B cell (primary cell): Measurements from ENCODE around the gene JARID2.

ENCODE experiments used
- CTCF ChIP-seq: fragments of 200-600 bp; IDR thresholded peaks from one replicate; pipeline ENCODE4 v1.8.0; 2022; ENCODE audit warnings: antibody characterized with exemption, mild to moderate bottlenecking
- EZH2 ChIP-seq: IDR thresholded peaks from 2 replicates; pipeline ENCODE4 v1.6.1; 2012; ENCODE audit warnings: borderline replicate concordance, low read depth, mild to moderate bottlenecking, moderate library complexity, low read length; ENCODE audit not compliant: insufficient read depth, poor library complexity, severe bottlenecking

DNA sequence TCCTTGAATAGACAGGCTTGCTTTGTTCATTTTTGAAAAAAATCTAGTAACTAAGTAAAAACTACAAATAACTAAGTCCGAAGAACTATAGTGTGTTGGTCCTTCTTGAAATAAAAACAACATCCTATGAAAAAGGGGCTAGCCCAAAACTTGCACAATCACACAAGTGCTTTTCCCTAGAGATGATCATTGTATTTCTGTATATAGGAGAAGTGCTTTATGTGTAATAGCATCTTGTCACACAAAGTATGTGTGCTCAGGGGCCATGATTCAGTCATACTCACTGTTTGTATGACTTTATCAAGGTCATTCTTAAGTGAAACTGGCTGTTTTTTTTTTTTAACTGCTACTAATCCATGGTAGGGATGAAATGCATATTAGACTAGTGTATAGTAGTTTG is 237.2 kb downstream of the JARID2 start:
- TF ChIP-seq CTCF = no peak
- TF ChIP-seq EZH2 = no peak
